ENCODE results near the gene SLC16A1.

Gene SLC16A1

GRCh38 chr1:112923234-112923958 lies 32.6 kb downstream of the SLC16A1 start:
- Histone ChIP-seq H3K23ac (ENCODE audit: low read length) (peak overlapping the region; percentile 46), H3K14ac (ENCODE audit: low read length) (no peak overlapping the region), H3K4me3 (ENCODE audit: low read depth, low read length) (no peak overlapping the region), H2BK5ac (ENCODE audit: low read depth, low read length, poor library complexity) (no peak overlapping the region), H4K12ac (ENCODE audit: low read depth, low read length) (no peak overlapping the region), H3K4me2 (ENCODE audit: low read length) (no peak overlapping the region), H4K91ac (ENCODE audit: low read depth, low read length) (no peak overlapping the region), H2BK12ac (ENCODE audit: low read length) (no peak overlapping the region), H3K4me1 (ENCODE audit: control insufficient read depth in 1 of 2, insufficient read depth in 2 of 2, low read length in 2 of 2) (no peaks in the 10 kb centered on the region), H2AFZ (ENCODE audit: insufficient read depth, low read length, poor library complexity) (no peak overlapping the region), H2BK120ac (ENCODE audit: insufficient read depth, low read length, poor library complexity) (no peak overlapping the region), H4K8ac (ENCODE audit: low read depth, low read length) (no peak overlapping the region), H3K27ac (ENCODE audit: low read depth, low read length) (no peak overlapping the region), H3K4ac (ENCODE audit: low read depth, low read length) (no peak overlapping the region), H3K79me1 (ENCODE audit: low read length) (no peaks in the 10 kb centered on the region), H3K36me3 (ENCODE audit: control insufficient read depth in 1 of 2, insufficient read depth in 2 of 2, low read length in 2 of 2) (peaks cover 19 to 28% of the 10 kb centered on the region in 2 experiments), H2AK5ac (ENCODE audit: low read length) (no peak overlapping the region), H3K79me2 (ENCODE audit: control insufficient read depth, insufficient read depth, low read length, poor library complexity) (no peaks in the 10 kb centered on the region), H3K27me3 (ENCODE audit: insufficient read depth, low read length) (no peaks in the 10 kb centered on the region), H3K9ac (ENCODE audit: low read length) (peak overlapping the region; percentile 63), H3K9me3 (ENCODE audit: insufficient read depth, low read depth, low read length) (peaks cover 2% of the 10 kb centered on the region), H3K18ac (ENCODE audit: low read length) (no peak overlapping the region)
- WGBS (ENCODE audit: extremely low coverage, insufficient coverage, insufficient read length), result no CpG with 5 or more reads among the region's 25 CpGs
- DNase-seq, result no peak

- Histone ChIP-seq H3K27me3 (ENCODE audit: insufficient read depth, low read length) (no peaks in the 10 kb centered on the region), H3K23ac (ENCODE audit: low read length) (no peak overlapping the region), H3K36me3 (ENCODE audit: control insufficient read depth in 1 of 2, insufficient read depth in 2 of 2, low read length in 2 of 2) (peaks cover 6 to 9% of the 10 kb centered on the region in 2 experiments), H3K9ac (ENCODE audit: low read length) (no peak overlapping the region), H2BK12ac (ENCODE audit: low read length) (no peak overlapping the region), H3K79me1 (ENCODE audit: low read length) (no peaks in the 10 kb centered on the region), H2AK5ac (ENCODE audit: low read length) (no peak overlapping the region), H2BK120ac (ENCODE audit: insufficient read depth, low read length, poor library complexity) (no peak overlapping the region), H3K4me1 (ENCODE audit: control insufficient read depth in 1 of 2, insufficient read depth in 2 of 2, low read length in 2 of 2) (peaks cover 0 to 4% of the 10 kb centered on the region in 2 experiments), H3K18ac (ENCODE audit: low read length) (no peak overlapping the region), H4K91ac (ENCODE audit: low read depth, low read length) (no peak overlapping the region), H2AFZ (ENCODE audit: insufficient read depth, low read length, poor library complexity) (no peak overlapping the region), H3K9me3 (ENCODE audit: insufficient read depth, low read depth, low read length) (no peaks in the 10 kb centered on the region), H3K79me2 (ENCODE audit: control insufficient read depth, insufficient read depth, low read length, poor library complexity) (no peaks in the 10 kb centered on the region), H2BK5ac (ENCODE audit: low read depth, low read length, poor library complexity) (no peak overlapping the region), H4K8ac (ENCODE audit: low read depth, low read length) (no peak overlapping the region), H3K14ac (ENCODE audit: low read length) (no peak overlapping the region), H3K4me2 (ENCODE audit: low read length) (no peak overlapping the region), H3K4ac (ENCODE audit: low read depth, low read length) (no peak overlapping the region), H3K4me3 (ENCODE audit: low read depth, low read length) (no peak overlapping the region), H3K27ac (ENCODE audit: low read depth, low read length) (no peak overlapping the region), H4K12ac (ENCODE audit: low read depth, low read length) (no peak overlapping the region)
- no peak for DNase-seq
- no CpG with 5 or more reads among the region's 5 CpGs for WGBS (ENCODE audit: extremely low coverage, insufficient coverage, insufficient read length)
Observed at GRCh38 chr1:112911506-112912220, 44.3 kb downstream of the SLC16A1 start.

GRCh38 chr1:112909847-112910246 lies 46.1 kb downstream of the SLC16A1 start:
- H3K4me1 ChIP-seq (ENCODE audit: control insufficient read depth in 1 of 2, insufficient read depth in 2 of 2, low read length in 2 of 2), result peaks cover 8 to 12% of the 10 kb centered on the region in 2 experiments
- H3K9ac ChIP-seq (ENCODE audit: low read length), result no peak overlapping the region
- H3K4me3 ChIP-seq (ENCODE audit: low read depth, low read length), result no peak overlapping the region
- no peak overlapping the region for H4K12ac ChIP-seq (ENCODE audit: low read depth, low read length)
- no peak overlapping the region for H4K91ac ChIP-seq (ENCODE audit: low read depth, low read length)
- H4K8ac ChIP-seq (ENCODE audit: low read depth, low read length), result no peak overlapping the region
- DNase-seq, result no peak
- H2BK120ac ChIP-seq (ENCODE audit: insufficient read depth, low read length, poor library complexity), result no peak overlapping the region
- no peak overlapping the region for H3K4me2 ChIP-seq (ENCODE audit: low read length)
- H2BK5ac ChIP-seq (ENCODE audit: low read depth, low read length, poor library complexity), result no peak overlapping the region
- H3K79me2 ChIP-seq (ENCODE audit: control insufficient read depth, insufficient read depth, low read length, poor library complexity), result no peaks in the 10 kb centered on the region
- H3K9me3 ChIP-seq (ENCODE audit: insufficient read depth, low read depth, low read length), result no peaks in the 10 kb centered on the region
- H2AK5ac ChIP-seq (ENCODE audit: low read length), result no peak overlapping the region
- H3K18ac ChIP-seq (ENCODE audit: low read length), result no peak overlapping the region
- H3K27me3 ChIP-seq (ENCODE audit: insufficient read depth, low read length), result no peaks in the 10 kb centered on the region
- no peak overlapping the region for H3K27ac ChIP-seq (ENCODE audit: low read depth, low read length)
- H3K23ac ChIP-seq (ENCODE audit: low read length), result no peak overlapping the region
- no CpG with 5 or more reads among the region's 2 CpGs for WGBS (ENCODE audit: extremely low coverage, insufficient coverage, insufficient read length)
- peaks cover 2 to 9% of the 10 kb centered on the region in 2 experiments for H3K36me3 ChIP-seq (ENCODE audit: control insufficient read depth in 1 of 2, insufficient read depth in 2 of 2, low read length in 2 of 2)
- no peak overlapping the region for H2BK12ac ChIP-seq (ENCODE audit: low read length)
- peaks cover 5% of the 10 kb centered on the region for H3K79me1 ChIP-seq (ENCODE audit: low read length)
- no peak overlapping the region for H2AFZ ChIP-seq (ENCODE audit: insufficient read depth, low read length, poor library complexity)
- no peak overlapping the region for H3K4ac ChIP-seq (ENCODE audit: low read depth, low read length)
- H3K14ac ChIP-seq (ENCODE audit: low read length), result no peak overlapping the region

GRCh38 chr1:112906150-112906698 lies 49.8 kb downstream of the SLC16A1 start:
- H3K9ac ChIP-seq (ENCODE audit: low read length), result no peak overlapping the region
- H3K4me2 ChIP-seq (ENCODE audit: low read length), result no peak overlapping the region
- H3K27me3 ChIP-seq (ENCODE audit: insufficient read depth, low read length), result no peaks in the 10 kb centered on the region
- no peak overlapping the region for H4K12ac ChIP-seq (ENCODE audit: low read depth, low read length)
- no peak overlapping the region for H2BK5ac ChIP-seq (ENCODE audit: low read depth, low read length, poor library complexity)
- H3K18ac ChIP-seq (ENCODE audit: low read length), result no peak overlapping the region
- H3K4me1 ChIP-seq (ENCODE audit: control insufficient read depth in 1 of 2, insufficient read depth in 2 of 2, low read length in 2 of 2), result peaks cover 13 to 18% of the 10 kb centered on the region in 2 experiments
- H2BK12ac ChIP-seq (ENCODE audit: low read length), result peak overlapping the region; percentile 13
- H3K23ac ChIP-seq (ENCODE audit: low read length), result no peak overlapping the region
- peak overlapping the region; percentile 74 for H2BK120ac ChIP-seq (ENCODE audit: insufficient read depth, low read length, poor library complexity)
- peak overlapping the region; percentile 21 for H4K91ac ChIP-seq (ENCODE audit: low read depth, low read length)
- peaks cover 5% of the 10 kb centered on the region for H3K79me1 ChIP-seq (ENCODE audit: low read length)
- H3K9me3 ChIP-seq (ENCODE audit: insufficient read depth, low read depth, low read length), result no peaks in the 10 kb centered on the region
- H3K4me3 ChIP-seq (ENCODE audit: low read depth, low read length), result no peak overlapping the region
- peaks cover 0 to 5% of the 10 kb centered on the region in 2 experiments for H3K36me3 ChIP-seq (ENCODE audit: control insufficient read depth in 1 of 2, insufficient read depth in 2 of 2, low read length in 2 of 2)
- H2AFZ ChIP-seq (ENCODE audit: insufficient read depth, low read length, poor library complexity), result no peak overlapping the region
- H3K4ac ChIP-seq (ENCODE audit: low read depth, low read length), result no peak overlapping the region
- H2AK5ac ChIP-seq (ENCODE audit: low read length), result no peak overlapping the region
- no peak for DNase-seq
- no CpG with 5 or more reads among the region's 2 CpGs for WGBS (ENCODE audit: extremely low coverage, insufficient coverage, insufficient read length)
- H4K8ac ChIP-seq (ENCODE audit: low read depth, low read length), result no peak overlapping the region
- H3K79me2 ChIP-seq (ENCODE audit: control insufficient read depth, insufficient read depth, low read length, poor library complexity), result no peaks in the 10 kb centered on the region
- no peak overlapping the region for H3K14ac ChIP-seq (ENCODE audit: low read length)
- H3K27ac ChIP-seq (ENCODE audit: low read depth, low read length), result peak overlapping the region; percentile 66
